Aorta (tissue), 5 donors: ENCODE measurements around the gene EXOC4. TPM values are rescaled to one million over a fixed set of nuclear protein-coding genes. Genes with fewer than 3 reads are reported as not detected.
"Not testable (repeated sequence)": the region's sequence is repeated elsewhere in the genome, so short reads cannot be mapped to it uniquely, and the experiment has no call there.

Experiments used
- ATAC-seq: fragments of 200-7000 bp; cut with Tn5 transposase; one replicate; pipeline ENCODE4 v1.9.1; 2022; ENCODE audit warnings: moderate library complexity; ENCODE audit not compliant: low FRiP score
- DNase-seq, 2 donors: peaks; one replicate each; pipeline ENCODE4 v3.0.0-alpha.2; 2020
- H3K27ac ChIP-seq, 2 donors: one replicate each; pipeline ENCODE4 v1.5.1; 2013; ENCODE audit warnings: low read length in 2 of 2, mild to moderate bottlenecking in 2 of 2, moderate library complexity in 2 of 2, control low read depth in 1 of 2, inconsistent platforms in 1 of 2, low read depth in 1 of 2
- H3K27me3 ChIP-seq, 2 donors: one replicate each; pipeline ENCODE4 v1.6.1; 2013; ENCODE audit warnings: control low read depth in 1 of 2, low read length in 1 of 2, mild to moderate bottlenecking in 1 of 2, moderate library complexity in 1 of 2; ENCODE audit not compliant: insufficient read depth in 2 of 2, control insufficient read depth in 1 of 2
- H3K36me3 ChIP-seq, 2 donors: one replicate each; pipeline ENCODE4 v1.6.1; 2013; ENCODE audit warnings: control low read depth in 1 of 2, low read length in 1 of 2, mild to moderate bottlenecking in 1 of 2; ENCODE audit not compliant: insufficient read depth in 2 of 2, control insufficient read depth in 1 of 2
- H3K4me1 ChIP-seq, 2 donors: one replicate each; pipeline ENCODE4 v1.6.1; 2013; ENCODE audit warnings: low read length in 2 of 2, control low read depth in 1 of 2, mild to moderate bottlenecking in 1 of 2, moderate library complexity in 1 of 2; ENCODE audit not compliant: insufficient read depth in 2 of 2, control insufficient read depth in 1 of 2
- H3K4me3 ChIP-seq, 2 donors: one replicate each; pipeline ENCODE4 v1.5.1; 2013; ENCODE audit warnings: low read length in 2 of 2, control low read depth in 1 of 2, mild to moderate bottlenecking in 1 of 2
- H3K9me3 ChIP-seq: one replicate; pipeline ENCODE4 v1.6.1; 2013; ENCODE audit warnings: mild to moderate bottlenecking, low read length; ENCODE audit not compliant: control insufficient read depth
- WGBS, 2 donors: extraction: QIAGEN DNeasy Blood & Tissue Kit; methylation state at CpG; one replicate each; pipeline ENCODE4 v1.1.7; 2013; 5-methylcytosine and 5-hydroxymethylcytosine counted together
- intact Hi-C, 2 donors: fragments of 100-400 bp; cut with DNase I; formaldehyde crosslinking; loops; one replicate each; pipeline versions ENCODE4 v1.14.2 to v1.15.0; 2022
- polyA plus RNA-seq, 2 donors: library from polyadenylated mRNA; stranded (reverse); fragments of 200-250 nt; gene quantifications; one replicate each; pipeline ENCODE4 v1.2.3, GENCODE V29; 2013
- total RNA-seq, 2 donors: library from RNA; stranded (reverse); fragmentation: NEBNext Ultra II Directional; extraction: Animal tissue kit (Norgen Biotek cat#: 25700); gene quantifications; one replicate each; pipeline ENCODE4 v1.2.1, GENCODE V29; 2021
- donor health status: healthy with polysubstance abuse.
- donor health status: Bipolar disorder and iron deficiency.
- donor health status: DM: no; HTN: no; CAD: no.
- donor health status: DM: no; HTN: no; CAD: no.
- donor health status: DM: yes; HTN: yes; CAD: no.

The EXOC4 gene
- total and polyA plus RNA-seq, 4 donors, result 19.9 to 109 (median 45.9) TPM

DNA sequence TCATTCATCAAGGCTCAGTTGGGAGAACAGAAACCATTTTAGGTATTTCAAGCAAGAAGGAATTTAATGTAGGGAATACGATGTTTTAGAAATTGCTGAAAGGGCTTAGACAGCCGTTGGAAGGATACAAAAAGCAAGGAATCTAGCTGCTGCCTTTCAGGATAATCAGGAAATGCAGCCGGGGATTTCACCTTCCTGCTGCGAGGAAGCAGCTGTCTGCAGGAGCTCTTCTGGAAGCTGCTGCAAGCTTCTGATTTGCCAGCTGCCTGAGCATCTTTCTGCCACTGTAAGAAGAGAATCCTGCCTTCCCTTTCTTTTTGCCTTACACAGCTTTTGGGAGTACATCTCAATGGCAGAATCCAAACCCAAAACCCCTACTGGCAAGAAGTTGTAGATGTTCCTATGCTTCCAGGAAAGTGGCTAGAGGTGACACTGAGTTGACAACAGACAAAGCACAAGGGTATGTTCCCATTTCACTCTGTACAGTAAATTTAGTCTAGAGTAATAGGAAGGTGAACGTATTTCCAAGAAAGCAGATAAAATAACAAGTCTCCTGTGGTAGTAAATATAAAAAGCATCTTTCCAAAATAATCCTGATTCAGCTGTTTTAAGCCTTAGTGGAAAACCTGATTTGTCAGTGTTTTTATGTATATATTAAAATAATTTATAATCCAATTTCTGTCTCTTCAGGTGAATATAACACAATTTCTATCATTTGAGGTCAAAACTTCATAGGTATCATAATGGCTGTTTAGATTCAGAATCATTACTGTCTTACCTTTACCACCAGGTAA lies 725.8 kb downstream of the EXOC4 start:
- Histone ChIP-seq H3K9me3 (no peaks in the 10 kb centered on the region), H3K27me3 (no peaks in the 10 kb centered on the region), H3K27ac (no peak overlapping the region), H3K36me3 (no peaks in the 10 kb centered on the region), H3K4me3 (no peak overlapping the region), H3K4me1 (peaks cover 0 to 2% of the 10 kb centered on the region in 2 donors)
- DNase-seq (no peak), ATAC-seq (no peak)
- WGBS, 2 donors, result 73 to 74% methylated on average over 5 of the region's 5 CpGs
- intact Hi-C loops, result no loop called here

DNA sequence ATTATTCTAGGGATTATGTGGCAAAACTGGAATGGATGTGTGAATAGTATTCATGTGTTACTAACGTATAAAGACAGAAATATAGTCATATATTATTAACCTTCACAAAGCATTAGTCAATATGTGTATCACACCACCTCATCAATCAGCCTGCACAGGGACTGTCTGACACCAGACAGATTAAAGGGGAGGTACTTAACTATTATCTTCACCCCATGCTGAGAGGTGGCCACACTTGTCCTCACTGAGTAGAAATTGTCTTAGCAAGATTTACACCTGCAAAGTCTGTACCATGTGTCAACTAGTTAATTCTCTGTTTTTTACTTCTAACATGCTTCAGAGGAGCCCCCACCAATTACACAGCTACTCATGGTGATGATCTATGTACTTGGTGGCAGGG lies 727.9 kb downstream of the EXOC4 start:
- intact Hi-C loops, result no loop called here
- ATAC-seq (no peak), DNase-seq (no peak)
- peaks cover 0 to 2% of the 10 kb centered on the region in 2 donors for H3K4me1 ChIP-seq
- no peaks in the 10 kb centered on the region for H3K27me3 ChIP-seq
- no peaks in the 10 kb centered on the region for H3K36me3 ChIP-seq
- WGBS, 2 donors, result 98 to 100% methylated on average over 1 of the region's 1 CpG
- no peak overlapping the region for H3K4me3 ChIP-seq
- no peaks in the 10 kb centered on the region for H3K9me3 ChIP-seq
- no peak overlapping the region for H3K27ac ChIP-seq

DNA sequence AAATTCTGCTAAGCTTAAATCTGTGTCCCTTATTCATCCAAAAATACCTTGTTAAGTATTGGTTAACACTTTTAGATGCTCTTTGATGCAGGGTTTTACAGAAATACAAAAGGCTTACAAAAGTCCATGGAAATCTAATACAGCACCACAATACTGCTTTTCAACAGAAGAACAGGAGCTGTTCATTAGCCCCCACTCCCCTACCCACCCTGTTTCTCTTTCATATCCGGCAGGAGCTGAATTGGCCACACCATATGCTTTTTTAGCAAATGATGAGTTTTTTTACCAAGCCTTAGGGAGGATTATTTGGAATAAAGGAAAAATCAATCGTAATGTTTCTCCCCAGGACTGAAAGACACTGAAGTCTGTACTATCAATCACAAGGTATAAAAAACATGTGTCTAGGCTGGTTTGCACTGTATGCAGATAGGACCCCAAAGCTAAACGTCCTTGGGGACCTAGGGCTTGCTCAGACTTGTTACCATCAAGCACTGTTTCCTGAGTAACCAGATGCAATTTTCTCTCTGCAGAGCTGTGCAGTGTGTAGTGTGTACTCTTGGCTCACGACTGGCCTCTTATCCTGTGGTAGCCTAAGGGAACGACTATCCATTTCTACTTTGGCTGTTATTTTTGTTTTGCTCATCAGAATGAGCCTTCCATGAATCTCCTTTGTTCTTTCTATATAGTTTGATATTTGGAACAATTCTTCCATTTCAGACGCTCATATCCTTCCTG lies 731.0 kb downstream of the EXOC4 start:
- Histone ChIP-seq H3K27ac (no peak overlapping the region), H3K9me3 (no peaks in the 10 kb centered on the region), H3K4me1 (no peaks in the 10 kb centered on the region), H3K27me3 (no peaks in the 10 kb centered on the region), H3K4me3 (no peak overlapping the region), H3K36me3 (no peaks in the 10 kb centered on the region)
- no peak for ATAC-seq
- 66% methylated on average over 6 of the region's 6 CpGs for WGBS, 2 donors
- DNase-seq, result no peak
- intact Hi-C loops, result no loop called here

DNA sequence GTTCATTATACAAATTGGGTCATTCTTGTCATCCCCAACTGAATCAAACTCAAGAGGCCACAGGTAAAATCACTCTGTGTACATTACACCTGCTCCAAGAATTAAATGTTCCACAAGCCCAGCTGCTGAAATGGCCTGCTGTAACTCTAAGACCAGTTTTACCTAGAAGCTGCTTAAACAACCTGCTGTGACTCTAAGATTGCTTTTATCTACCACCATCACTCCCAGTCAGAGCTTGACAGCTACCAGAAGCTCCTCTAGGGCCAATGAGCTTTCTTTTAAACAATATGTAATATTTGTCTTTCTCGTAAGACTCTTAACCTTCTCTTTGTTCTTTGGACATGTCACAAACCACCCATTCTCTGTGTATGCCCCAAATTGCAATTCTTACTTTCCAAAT lies 732.4 kb downstream of the EXOC4 start:
- no peak for ATAC-seq
- Histone ChIP-seq H3K9me3 (no peaks in the 10 kb centered on the region), H3K27ac (no peak overlapping the region), H3K27me3 (no peaks in the 10 kb centered on the region), H3K36me3 (no peaks in the 10 kb centered on the region), H3K4me3 (no peak overlapping the region), H3K4me1 (no peaks in the 10 kb centered on the region)
- intact Hi-C loops, result no loop called here
- no peak for DNase-seq
- 97 to 100% methylated on average over 1 of the region's 1 CpG for WGBS, 2 donors

DNA sequence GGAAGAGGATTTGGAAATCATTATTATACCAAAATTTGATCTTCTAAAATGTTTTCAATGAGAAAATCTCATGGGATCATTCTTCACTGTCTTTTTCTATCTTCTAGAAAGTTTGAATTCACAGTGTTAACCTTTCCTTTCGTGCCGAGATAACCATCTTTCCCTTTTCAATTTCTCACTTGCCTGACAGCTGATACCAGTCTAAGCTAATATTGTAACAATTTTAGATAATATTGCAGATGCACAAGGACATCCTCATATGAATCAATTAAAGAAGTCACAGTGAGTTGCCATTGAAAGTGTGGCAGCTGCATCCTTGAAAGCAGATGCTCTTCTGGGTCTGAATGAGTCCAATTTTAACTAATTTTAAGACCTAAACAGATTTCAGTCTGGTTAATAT lies 734.7 kb downstream of the EXOC4 start:
- Histone ChIP-seq H3K27me3 (no peaks in the 10 kb centered on the region), H3K4me3 (no peak overlapping the region), H3K9me3 (no peaks in the 10 kb centered on the region), H3K27ac (no peak overlapping the region), H3K4me1 (no peaks in the 10 kb centered on the region), H3K36me3 (no peaks in the 10 kb centered on the region)
- WGBS, 2 donors, result 84 to 90% methylated on average over 2 of the region's 2 CpGs
- intact Hi-C loops, result no loop called here
- DNase-seq (no peak), ATAC-seq (no peak)

DNA sequence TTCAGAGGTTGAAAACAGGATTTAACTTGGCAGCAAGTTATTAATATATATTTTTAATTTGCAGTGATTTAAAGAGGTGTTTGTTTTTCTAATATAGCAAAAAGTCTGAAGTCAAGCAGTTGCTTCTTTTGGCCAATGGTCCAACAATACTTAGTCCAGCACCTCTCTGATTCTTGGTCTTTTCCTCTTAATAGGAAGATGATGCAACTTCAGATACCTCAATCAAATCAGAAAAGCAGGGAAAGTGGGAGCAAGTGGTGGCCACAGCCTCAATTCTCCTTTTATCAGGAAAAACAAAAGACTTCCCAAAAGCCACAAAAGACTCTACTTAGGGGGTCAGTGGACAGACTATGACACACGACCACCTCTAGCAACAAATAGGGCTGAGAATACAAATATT lies 740.7 kb downstream of the EXOC4 start:
- Histone ChIP-seq H3K4me1 (no peaks in the 10 kb centered on the region), H3K36me3 (no peaks in the 10 kb centered on the region), H3K9me3 (no peaks in the 10 kb centered on the region), H3K27me3 (no peaks in the 10 kb centered on the region), H3K27ac (no peak overlapping the region), H3K4me3 (no peak overlapping the region)
- DNase-seq (no peak), ATAC-seq (no peak)
- intact Hi-C loops, result no loop called here
- WGBS, 2 donors, result 65 to 72% methylated on average over 1 of the region's 1 CpG

DNA sequence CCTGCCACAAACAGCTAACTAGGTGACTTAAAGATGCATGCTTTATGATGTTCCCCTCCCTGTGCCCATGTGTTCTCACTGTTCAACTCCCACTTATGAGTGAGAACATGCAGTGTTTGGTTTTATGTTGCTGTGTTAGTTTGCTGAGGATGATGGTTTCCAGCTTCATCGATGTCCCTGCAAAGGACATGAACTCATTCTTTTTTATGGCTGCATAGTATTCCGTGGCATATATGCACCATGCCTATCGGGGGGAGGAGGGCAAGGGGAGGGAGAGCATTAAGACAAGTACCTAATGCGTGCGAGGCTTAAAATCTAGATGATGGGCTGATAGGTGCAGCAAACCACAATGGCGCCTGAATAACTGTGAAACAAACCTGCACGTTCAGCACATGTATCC lies 741.2 kb downstream of the EXOC4 start:
- ATAC-seq, H3K4me3 ChIP-seq, H3K9me3 ChIP-seq, H3K27ac ChIP-seq, H3K36me3 ChIP-seq, intact Hi-C loops, H3K27me3 ChIP-seq, H3K4me1 ChIP-seq, DNase-seq: not testable (repeated sequence)
- 97 to 99% methylated on average over 7 of the region's 7 CpGs for WGBS, 2 donors

DNA sequence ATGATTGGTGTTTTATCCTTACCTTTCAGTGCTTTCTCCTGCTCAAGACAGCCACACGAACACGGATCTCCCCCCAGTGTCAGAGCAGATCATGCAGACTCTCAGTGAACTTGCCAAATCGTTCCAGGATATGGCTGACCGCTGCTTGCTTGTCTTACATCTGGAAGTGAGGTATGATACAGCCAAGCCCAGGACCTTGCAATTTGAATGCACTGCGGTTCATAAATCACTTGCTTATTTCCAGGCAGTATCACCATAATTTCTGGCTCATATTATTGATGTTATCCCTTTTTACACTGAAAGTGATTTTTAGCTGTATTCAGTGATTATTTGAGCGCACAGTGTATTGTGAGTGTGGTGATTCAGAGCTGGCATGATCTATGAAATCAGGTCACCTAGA lies 744.6 kb downstream of the EXOC4 start:
- 91 to 92% methylated on average over 6 of the region's 6 CpGs for WGBS, 2 donors

DNA sequence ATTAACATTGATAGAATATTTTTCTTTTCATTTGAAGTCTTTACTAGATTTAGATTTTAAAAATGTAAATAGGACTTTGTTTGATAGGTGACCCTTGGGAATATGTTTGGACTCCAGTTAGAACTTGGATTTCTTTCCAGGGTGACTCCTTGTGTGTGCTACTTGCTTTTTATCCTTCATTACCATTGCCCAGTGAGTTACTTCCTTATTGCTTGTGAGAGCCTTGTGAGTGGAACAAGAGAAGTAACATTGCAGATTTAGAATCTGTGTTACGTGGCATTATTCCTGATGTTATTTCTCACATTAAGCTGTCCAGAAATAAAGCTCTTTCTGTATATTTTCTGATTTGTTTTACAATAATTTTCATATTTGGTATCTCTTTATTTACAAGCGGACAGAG lies 746.3 kb downstream of the EXOC4 start:
- no peaks in the 10 kb centered on the region for H3K27me3 ChIP-seq
- ATAC-seq, result no peak
- H3K9me3 ChIP-seq, result no peaks in the 10 kb centered on the region
- intact Hi-C loops, result no loop called here
- H3K36me3 ChIP-seq, result no peaks in the 10 kb centered on the region
- no peaks in the 10 kb centered on the region for H3K4me1 ChIP-seq
- H3K27ac ChIP-seq, result no peak overlapping the region
- H3K4me3 ChIP-seq, result no peak overlapping the region
- DNase-seq, result no peak
- WGBS, 2 donors, result 95 to 97% methylated on average over 2 of the region's 2 CpGs

More for the DNA sequence above, 744.6 kb downstream of the EXOC4 start:
- H3K27ac ChIP-seq, result no peak overlapping the region
- H3K27me3 ChIP-seq, result no peaks in the 10 kb centered on the region
- no peaks in the 10 kb centered on the region for H3K9me3 ChIP-seq
- intact Hi-C loops, result no loop called here
- DNase-seq (no peak), ATAC-seq (no peak)
- no peaks in the 10 kb centered on the region for H3K36me3 ChIP-seq
- no peaks in the 10 kb centered on the region for H3K4me1 ChIP-seq
- H3K4me3 ChIP-seq, result no peak overlapping the region
